SKM-1 (cell line): ENCODE results near the gene MCTP1.
"Not testable (repeated sequence)": the region's sequence is repeated elsewhere in the genome, so short reads cannot be mapped to it uniquely, and the experiment has no call there.

Experiments
- DNase-seq: peaks from one replicate; lab custom pipeline; 2025; ENCODE audit not compliant: unreplicated experiment; lab: John Stamatoyannopoulos, UW

Gene MCTP1

DNA sequence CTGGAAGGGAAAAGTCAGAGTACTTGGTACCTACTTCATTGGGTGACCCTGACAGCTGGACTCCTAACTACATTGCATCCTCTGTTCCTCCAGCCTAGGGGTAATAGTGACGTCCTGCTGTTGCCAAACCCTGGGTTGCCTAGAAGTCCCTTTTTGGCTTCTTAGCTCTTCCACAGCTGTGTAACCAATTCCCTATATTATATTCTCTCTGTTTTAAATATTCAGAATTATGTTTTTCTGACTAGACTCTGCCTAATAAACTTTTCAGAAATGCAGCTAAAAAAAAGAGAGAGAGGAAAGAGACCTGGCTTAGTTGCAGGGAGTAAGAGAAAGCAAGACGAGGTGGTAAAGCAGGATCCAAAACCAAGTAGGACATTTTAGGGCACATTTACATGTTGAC is 28.4 kb downstream of the MCTP1 start:
- DNase-seq, result no peak

DNA sequence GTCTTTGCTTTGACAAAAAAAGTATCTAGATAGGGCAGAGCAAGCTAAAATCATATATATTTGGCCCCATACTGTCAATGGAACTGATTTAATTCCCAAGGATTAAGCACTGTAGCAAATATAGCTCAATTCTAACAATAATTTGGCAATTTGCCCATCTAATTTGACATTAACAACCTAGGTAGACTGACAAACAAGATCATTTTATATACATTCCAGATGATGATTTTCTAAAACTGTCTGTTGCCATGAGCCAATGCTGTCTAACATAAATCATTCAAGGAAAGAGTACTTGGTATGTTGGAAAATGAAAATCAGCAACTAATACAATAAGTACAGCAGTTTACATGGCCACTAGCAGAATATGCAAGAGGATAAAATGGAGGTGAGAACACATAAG is 32.1 kb downstream of the MCTP1 start:
- no peak for DNase-seq

DNA sequence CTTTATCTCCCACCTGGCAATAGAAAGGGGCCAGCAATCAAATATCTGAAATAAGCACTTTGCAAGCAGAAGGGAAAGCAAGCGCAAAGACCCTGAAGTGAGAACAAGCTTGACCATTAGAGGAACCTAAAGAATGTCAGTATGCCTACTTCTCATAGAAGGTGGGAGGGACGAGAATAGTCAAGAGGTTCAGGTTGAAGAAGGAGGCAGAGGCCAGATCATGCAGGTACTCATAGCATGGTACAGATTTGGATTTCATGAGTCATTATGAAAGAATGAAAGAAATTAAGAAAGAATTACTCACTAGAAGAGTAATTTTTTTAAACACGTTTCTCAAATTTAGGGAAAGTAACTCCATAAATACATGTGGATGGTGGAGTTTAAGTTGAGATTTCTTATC is 33.7 kb downstream of the MCTP1 start:
- no peak for DNase-seq

DNA sequence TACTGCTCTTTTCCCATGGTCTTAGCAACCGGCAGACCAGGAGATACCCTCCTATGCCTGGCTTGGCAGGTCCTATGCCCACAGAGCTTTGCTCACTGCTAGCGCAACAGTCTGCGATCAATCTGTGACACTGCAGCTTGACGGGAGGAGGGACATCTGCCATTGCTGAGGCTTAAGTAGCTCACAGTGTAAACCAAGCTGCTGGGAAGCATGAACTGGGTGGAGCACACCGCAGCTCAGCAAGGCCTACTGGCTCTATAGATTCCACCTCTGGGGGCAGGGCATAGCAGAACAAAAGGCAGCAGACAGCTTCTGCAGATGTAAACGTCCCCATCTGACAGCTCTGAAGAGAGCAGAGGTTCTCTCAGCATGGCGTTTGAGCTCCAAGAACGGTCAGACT is 40.4 kb downstream of the MCTP1 start:
- DNase-seq, result no peak

DNA sequence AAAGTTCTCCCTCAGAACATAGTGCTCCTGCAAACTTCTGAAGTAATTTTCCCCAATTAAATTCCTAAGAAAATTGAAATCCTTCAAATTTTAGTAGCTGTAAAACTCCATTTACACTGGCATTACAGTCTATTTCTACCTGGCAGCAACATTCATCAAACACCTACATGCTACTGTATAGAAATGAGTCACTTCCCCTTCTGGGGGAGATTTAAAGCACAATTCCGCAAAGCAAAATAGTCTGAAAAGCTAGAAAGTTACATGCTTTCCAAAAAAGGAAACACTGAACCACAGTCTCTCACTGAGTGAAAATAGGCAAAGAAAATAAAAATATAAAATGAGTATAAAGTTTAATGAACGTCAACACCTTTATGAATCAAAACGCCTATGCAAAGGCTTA is 43.3 kb downstream of the MCTP1 start:
- DNase-seq, result no peak

DNA sequence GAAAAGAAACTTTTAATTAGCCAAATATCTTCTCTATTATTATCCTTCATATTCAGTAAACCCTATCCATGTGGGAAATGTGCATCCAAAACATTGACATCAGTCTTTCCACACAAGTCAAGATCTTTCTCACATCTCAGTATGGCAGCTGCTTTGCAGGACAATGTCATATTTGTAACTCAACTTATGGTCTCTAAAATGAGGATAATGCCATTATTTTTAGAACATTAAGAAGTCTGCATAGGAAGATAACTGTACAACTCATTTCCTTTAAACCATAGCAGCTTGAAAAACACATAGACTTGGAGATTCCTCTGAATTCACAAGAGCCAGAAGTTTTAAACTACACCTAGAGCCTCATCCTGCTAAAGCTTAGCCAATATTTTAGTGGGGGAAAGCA is 43.7 kb downstream of the MCTP1 start:
- no peak for DNase-seq

DNA sequence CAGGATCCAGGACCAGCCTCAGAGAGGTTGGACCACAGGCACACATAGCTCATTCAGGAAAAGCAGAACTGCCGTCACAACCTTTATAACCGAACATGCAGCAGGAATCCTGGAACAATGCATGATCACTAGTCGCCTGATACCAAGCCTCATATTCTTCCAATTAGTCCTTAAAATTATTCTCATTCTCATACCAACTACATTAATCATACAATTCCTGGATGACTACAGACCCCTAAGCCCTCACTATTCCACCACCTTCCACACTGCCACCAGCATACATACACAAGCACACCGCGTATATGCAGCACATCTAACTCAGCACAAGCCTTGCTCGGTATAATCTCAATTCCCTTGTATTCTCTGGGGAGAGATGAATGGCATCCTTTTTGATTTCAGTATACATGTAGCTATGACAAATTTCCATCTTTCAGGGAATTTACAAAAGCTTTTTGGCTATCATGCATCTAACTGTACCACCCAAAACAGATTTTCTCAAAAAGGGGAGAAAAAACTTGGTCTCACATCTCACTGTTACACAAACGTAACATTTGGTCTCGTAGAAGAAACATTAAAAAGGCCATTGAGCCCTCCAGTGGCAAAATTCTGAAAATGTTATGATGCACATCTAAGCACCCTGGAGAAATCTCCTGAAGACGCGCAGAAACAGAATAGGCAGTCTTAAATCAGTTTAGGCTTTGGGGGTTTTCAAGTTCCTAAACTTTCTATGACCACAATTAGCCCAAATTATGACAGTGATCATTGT is 46.2 kb downstream of the MCTP1 start:
- no peak for DNase-seq

DNA sequence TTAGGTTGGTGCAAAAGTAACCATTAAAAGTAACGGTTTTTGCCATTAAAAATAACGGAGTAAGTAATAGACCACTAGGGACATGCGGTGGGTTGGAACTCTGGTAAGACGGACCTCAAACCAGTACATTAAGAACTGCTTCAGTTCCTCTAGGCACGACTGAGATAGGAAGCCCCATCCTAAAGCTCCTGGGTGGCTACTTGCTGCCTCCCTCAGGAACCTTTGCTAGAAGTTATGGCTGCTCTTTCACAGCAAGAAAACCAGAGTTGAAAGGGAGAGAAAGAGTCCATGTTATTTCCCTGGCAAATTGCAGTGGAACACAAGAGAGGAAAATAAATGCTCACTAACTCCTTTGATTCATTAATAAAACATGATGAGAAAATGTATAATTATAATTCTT is 47.6 kb downstream of the MCTP1 start:
- DNase-seq, result no peak

DNA sequence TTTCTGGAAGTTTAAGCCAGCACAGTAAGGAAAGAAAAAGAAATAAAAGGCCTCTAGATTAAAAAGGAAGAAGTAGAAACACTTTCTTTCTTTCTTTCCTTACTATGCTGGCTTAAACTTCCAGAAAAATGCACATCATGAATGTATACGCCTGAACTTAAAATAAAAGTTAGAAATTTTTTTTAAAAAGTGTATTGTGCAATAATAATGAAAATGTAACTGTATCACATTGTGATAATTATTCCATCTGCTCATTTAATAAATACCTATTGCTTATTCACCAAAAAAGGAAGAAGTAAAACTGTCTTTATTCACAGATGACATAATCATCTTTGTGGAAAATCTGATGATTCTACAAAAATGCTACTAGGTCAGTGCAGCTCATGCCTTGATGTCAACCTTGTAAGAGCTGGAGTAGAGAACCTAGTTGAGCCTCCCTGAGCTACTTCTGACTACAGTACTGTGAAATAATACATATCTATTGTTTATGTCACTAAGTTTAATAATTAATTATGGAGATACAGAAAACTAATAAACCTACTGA is 49.4 kb downstream of the MCTP1 start:
- DNase-seq, result no peak

DNA sequence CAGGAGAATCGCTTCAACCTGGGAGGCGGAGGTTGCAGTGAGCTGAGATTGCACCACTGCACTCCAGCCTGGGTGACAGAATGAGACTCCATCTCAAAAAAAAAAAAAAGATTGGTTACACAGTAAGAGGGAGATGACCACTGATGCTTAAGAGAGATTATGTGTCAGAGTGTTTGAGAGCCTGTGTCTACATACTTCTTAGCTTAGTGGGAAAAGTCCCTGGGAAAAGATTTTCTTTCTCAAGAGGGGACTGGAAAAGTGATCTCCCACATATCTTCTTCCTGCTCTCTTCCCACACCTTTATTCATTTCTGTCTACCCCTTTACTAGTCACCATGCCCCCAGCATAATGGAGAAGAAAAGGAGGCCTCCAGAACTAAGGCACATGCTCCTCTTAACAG is 55.2 kb downstream of the MCTP1 start:
- no peak for DNase-seq

DNA sequence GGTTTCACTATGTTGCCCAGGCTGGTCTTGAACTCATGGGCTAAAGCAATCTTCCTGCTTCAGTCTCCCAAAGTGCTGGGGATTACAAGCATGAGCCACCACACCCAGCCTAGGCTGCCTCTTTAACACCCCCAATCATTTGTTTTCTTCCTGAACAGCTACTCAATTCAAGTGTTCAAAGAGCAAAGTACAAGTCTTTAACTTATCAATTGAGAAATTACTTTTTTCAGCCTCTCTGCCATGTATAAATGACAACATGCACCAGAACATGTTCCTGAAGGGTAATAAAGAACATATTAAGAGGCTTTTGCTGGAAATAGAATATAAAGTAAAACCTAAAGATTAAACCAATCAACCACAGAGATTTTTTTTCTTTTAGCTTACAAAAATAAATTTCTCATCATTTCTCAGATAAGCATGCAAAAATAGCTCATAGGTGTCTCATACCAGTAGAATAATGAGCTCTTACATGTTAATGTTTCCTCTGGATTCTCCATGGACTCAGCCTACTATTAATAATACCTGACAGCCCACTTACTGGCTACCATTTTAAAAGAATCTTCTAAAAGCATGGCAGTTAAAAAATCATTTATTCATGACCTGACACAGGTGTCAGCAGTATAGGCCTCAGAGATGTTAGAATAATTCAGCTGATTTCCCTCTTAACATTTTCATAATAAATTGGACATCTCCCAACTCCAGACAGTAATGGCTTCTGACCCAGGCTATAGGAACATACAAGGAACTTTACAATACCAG is 60.0 kb downstream of the MCTP1 start:
- no peak for DNase-seq

DNA sequence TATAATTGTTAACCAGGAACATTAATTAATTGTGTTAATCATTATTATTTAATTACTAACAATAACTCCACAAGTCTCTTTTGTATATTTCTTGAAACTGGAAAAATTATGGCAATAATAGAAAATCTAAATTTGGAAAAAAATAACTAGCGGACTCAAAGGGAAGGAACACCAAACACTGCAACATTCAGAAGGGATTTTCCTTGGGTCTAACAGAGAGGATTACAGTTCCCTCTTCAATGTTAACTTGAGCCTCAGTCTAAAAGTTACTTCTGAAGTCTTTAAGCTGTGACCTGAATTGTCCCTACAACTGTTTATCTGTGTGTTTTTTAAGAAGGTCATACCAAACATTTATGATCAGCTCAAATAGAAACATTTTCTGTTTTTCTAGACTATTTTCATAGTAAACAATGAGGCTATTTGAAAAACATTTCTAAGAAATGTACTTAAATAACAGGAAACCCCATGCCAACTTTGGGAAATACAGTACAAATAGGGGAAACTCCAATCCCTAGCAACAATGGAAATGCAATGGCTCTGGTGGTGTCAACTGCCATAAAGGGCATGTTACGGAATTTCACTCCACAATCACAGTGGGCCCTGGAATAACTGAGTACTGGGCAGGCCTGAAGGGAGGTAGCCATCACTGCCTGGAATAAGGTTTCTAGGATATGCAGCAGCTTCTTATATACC is 61.2 kb downstream of the MCTP1 start:
- no peak for DNase-seq

DNA sequence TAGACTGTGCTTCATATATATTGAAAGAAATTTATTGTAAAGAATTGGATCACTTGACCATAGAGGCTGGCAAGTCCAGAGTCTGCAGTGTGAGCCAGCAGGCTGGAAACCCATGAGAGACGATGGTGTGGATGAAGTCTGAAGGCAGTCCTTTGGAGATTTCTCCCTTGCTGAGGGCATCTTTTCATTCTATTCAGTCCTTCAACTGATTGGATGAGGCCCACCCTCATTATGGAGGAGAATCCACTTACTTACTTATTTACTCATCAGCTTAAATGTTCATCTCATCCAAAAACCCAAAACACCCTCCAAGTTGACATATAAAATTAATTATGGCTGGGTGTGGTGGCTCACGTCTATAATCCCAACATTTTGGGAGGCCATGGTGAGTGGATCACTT is 62.1 kb downstream of the MCTP1 start:
- DNase-seq, result no peak

DNA sequence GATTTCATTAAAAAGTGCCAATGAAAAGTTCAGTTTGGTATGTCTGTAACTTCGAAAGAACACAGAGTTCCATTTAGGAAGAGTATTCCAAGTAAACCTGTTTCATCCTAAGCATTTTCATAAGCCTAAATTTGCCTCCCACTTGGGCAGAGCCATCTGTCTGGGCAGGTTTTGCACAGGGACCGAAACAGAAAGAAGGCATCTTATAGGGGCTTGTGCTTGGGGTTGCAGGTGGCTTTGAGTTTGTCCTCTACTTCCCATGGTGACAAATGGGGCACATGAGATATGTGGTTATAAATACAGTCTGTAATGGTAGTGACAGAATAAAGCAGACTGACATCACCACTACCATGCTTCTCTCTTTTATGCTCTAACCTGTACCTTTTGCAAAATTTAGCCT is 63.7 kb downstream of the MCTP1 start:
- DNase-seq, result no peak

DNA sequence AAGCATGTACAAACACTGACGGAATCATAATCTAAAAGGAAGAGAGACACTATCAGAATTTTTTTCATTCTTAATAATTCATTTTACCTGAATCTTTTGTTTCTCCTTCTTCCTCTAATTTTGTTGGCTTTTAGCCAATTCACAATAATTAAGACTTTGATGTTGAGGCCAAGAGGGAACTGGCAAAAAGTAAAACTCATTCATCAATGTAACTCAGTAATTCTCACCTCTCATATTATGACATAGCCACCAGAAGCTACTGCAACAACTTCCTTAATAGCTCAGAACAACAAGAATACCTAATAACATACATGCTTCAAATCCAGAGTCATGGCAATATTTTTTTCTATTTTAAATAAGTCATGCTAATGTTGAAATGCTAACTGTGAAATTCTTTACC is 64.5 kb downstream of the MCTP1 start:
- DNase-seq, result no peak

DNA sequence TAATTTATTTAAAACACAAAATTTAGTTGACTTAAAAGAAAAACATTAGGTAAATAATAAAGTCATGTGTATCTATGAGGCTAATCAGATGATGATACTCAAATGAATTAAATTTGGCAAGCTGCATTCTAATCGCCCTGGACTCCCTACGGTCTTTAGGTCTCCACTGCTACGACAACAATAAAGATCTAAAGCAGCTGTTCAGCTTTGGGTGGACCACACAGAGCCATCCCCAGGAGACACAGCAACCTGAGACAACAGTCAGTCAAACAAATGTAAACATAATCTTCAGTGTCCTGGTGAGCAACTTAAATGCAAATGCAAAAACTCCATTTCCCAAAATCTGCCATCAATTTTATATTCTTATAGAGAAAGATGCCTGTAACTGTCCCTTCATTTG is 65.5 kb downstream of the MCTP1 start:
- no peak for DNase-seq

DNA sequence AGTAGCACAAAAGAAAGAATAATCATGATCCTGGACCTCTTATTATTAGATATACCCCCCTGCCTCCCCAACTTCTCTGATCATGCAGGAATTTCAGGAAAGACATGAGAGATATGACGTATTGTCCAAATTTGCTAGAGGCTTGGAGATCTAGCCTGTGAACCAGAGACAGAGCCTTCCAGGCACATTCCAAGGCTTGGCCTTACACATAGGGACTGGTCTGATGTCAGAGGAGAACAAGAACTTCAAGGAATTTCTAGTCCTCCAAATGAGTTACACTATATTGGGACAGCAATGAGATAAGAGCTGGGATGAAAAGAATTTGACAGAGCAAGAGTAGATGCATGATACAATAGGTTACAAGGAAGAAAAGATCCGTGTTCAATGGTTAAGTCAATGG is 67.0 kb downstream of the MCTP1 start:
- no peak for DNase-seq

DNA sequence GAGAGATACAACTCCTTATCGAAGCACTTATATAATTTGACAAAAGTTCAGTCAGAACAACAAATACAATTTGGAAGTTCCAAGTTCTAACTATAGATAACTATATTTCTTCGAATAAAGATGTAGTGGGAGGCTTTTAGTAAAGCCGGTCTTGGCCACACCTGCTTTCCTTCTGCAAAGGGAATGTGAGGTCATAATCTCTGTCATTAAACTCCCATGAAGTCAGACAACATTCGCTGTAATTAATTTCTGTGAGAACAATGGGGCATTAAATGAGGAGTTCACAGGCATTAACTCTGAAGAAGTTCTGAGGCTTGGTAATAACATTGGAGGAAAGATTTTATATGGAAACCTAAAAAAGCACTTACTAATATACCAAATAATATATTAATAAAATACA is 67.5 kb downstream of the MCTP1 start:
- DNase-seq, result no peak

DNA sequence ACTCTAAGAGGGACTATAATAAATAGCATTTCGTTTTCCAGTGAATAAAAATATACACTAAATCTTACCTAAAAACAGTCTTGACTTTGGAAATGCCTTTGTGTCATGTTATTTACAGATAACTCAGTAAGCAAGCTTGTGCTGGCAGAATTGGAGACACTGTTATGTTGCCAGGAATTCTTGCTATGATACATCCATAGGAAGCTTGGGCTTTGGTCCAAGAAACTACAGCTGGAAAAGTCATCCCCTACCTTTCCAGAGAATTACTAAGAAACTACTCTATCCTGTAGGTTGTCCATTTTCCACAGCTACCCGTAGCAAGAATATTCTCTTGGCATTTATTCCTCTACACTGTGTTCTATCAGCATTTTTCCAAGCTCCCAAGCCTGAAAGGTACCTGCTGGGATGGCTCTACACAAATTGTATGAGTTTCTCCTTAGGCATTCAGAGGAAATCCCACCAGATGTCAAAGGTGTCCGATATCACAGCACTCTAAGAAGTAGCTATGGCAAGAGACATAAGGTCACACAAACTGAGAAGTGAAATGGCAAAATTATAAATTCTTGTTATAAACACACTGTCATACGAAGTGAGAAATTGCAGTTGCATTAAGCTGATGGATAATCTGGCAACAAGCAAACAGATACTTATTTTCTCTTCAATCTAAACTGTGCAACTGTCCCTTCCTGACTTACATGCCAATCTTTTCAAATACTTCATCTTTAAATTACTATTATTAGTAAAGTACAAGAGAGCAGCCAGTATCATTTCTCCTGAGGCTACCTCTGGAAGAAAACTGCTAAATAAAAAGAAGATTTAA is 68.5 kb downstream of the MCTP1 start:
- no peak for DNase-seq

DNA sequence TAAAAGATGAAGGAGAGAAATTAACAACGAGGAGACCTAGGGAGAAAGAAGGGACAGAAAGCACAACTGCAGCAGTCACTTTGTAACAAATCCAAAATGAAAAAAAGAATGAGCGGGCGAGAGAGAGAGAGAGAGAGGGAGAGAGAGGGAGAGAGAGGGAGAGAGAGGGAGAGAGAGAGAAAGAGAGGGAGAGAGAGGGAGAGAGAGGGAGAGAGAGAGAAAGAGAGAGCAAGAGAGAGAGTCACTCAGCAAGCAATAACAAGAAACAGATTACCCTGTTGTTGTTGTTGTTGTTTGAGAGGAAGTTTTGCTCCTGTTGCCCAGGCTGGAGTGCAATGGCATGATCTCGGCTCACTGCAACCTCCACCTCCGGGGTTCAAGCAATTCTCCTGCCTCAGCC is 77.1 kb downstream of the MCTP1 start:
- DNase-seq, result not testable (repeated sequence)

DNA sequence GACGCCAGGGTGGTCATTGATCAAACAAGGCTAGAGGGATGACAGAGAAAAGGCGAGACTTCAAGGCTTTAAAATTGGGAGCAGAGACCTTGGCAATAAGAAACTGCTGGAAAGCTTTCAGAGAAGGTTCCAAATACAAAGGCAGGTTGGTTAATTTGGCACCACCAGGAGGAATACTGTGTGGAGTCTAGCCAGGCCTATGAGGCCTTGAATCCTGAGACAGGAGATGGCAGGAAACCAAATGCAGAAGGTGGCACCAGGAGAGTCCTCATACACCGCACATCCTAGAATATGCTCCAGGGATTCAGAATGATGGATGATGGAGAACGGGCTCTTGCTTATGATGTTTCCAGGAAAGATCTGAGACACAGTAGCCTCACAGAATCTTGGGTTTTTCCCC is 90.0 kb downstream of the MCTP1 start:
- DNase-seq, result no peak
